ENCODE measurements around the gene GARIN1A. TPM values are rescaled to one million over a fixed set of nuclear protein-coding genes. Genes with fewer than 3 reads are reported as not detected.
"Not testable (repeated sequence)": the region's sequence is repeated elsewhere in the genome, so short reads cannot be mapped to it uniquely, and the experiment has no call there.

Gene GARIN1A
- polyA plus RNA-seq, 3 donors = 0.44 to 2.6 (median 1.6) TPM

- 79 to 89% (median 85%) methylated on average over 4 of the region's 4 CpGs for WGBS, 3 donors
Measured at GRCh38 chr7:128676665-128677064, 4.6 kb downstream of the GARIN1A start.

GRCh38 chr7:128679920-128680319 lies 7.8 kb downstream of the GARIN1A start:
- H3K27ac ChIP-seq (ENCODE audit: low read depth, low read length) = no peak overlapping the region
- 70 to 93% (median 90%) methylated on average over 6 of the region's 6 CpGs for WGBS, 3 donors

More at GRCh38 chr7:128676665-128677064, 4.6 kb downstream of the GARIN1A start:
- no peak overlapping the region for H3K27ac ChIP-seq (ENCODE audit: low read depth, low read length)

GRCh38 chr7:128681794-128682537 lies 9.9 kb downstream of the GARIN1A start:
- WGBS, 3 donors = 79 to 87% (median 84%) methylated on average over 3 of the region's 3 CpGs

GRCh38 chr7:128683270-128683669 lies 11.2 kb downstream of the GARIN1A start:
- 91 to 100% (median 100%) methylated on average over 1 of the region's 1 CpG for WGBS, 3 donors
- H3K27ac ChIP-seq (ENCODE audit: low read depth, low read length) = not testable (repeated sequence)

More at GRCh38 chr7:128681794-128682537, 9.9 kb downstream of the GARIN1A start:
- H3K27ac ChIP-seq (ENCODE audit: low read depth, low read length) = no peak overlapping the region

- WGBS, 3 donors = 75 to 83% (median 82%) methylated on average over 4 of the region's 4 CpGs
- H3K27ac ChIP-seq (ENCODE audit: low read depth, low read length) = not testable (repeated sequence)
Measured at GRCh38 chr7:128683738-128684137, 11.6 kb downstream of the GARIN1A start.

GRCh38 chr7:128687131-128687530 lies 15.0 kb downstream of the GARIN1A start:
- WGBS, 3 donors = 92 to 95% (median 95%) methylated on average over 3 of the region's 3 CpGs
- no peak overlapping the region for H3K27ac ChIP-seq (ENCODE audit: low read depth, low read length)

GRCh38 chr7:128688492-128688891 lies 16.4 kb downstream of the GARIN1A start:
- 45 to 64% (median 63%) methylated on average over 1 to 2 of the region's 5 CpGs for WGBS, 3 donors
- no peak overlapping the region for H3K27ac ChIP-seq (ENCODE audit: low read depth, low read length)

- H3K27ac ChIP-seq (ENCODE audit: low read depth, low read length) = not testable (repeated sequence)
- WGBS, 3 donors = 95 to 96% (median 96%) methylated on average over 39 to 51 of the region's 59 CpGs
Measured at GRCh38 chr7:128689161-128689935, 17.3 kb downstream of the GARIN1A start.

- no peak overlapping the region for H3K27ac ChIP-seq (ENCODE audit: low read depth, low read length)
- whole genome bisulfite sequencing, 3 donors = 75 to 82% (median 78%) methylated on average over 1 of the region's 1 CpG
Measured at GRCh38 chr7:128691227-128691626, 19.1 kb downstream of the GARIN1A start.

GRCh38 chr7:128692623-128693270 lies 20.7 kb downstream of the GARIN1A start:
- H3K27ac ChIP-seq (ENCODE audit: low read depth, low read length) = no peak overlapping the region
- WGBS, 3 donors = 63 to 68% (median 65%) methylated on average over 7 of the region's 7 CpGs

- 89 to 90% (median 90%) methylated on average over 19 of the region's 19 CpGs for WGBS, 3 donors
Measured at GRCh38 chr7:128693373-128694015, 21.4 kb downstream of the GARIN1A start.

GRCh38 chr7:128694738-128695137 lies 22.6 kb downstream of the GARIN1A start:
- WGBS, 3 donors = 33 to 62% (median 58%) methylated on average over 2 of the region's 2 CpGs
- H3K27ac ChIP-seq (ENCODE audit: low read depth, low read length) = no peak overlapping the region

More at GRCh38 chr7:128693373-128694015, 21.4 kb downstream of the GARIN1A start:
- H3K27ac ChIP-seq (ENCODE audit: low read depth, low read length) = no peak overlapping the region

- WGBS, 3 donors = 3 to 6% (median 4%) methylated on average over 35 to 37 of the region's 37 CpGs
- no peak overlapping the region for H3K27ac ChIP-seq (ENCODE audit: low read depth, low read length)
Measured at GRCh38 chr7:128697302-128697905, 25.3 kb downstream of the GARIN1A start.

GRCh38 chr7:128699196-128699712 lies 27.2 kb downstream of the GARIN1A start:
- WGBS, 3 donors = 67 to 80% (median 73%) methylated on average over 3 of the region's 3 CpGs
- H3K27ac ChIP-seq (ENCODE audit: low read depth, low read length) = no peak overlapping the region

GRCh38 chr7:128699895-128700294 lies 27.8 kb downstream of the GARIN1A start:
- 67 to 77% (median 76%) methylated on average over 1 of the region's 1 CpG for WGBS, 3 donors
- no peak overlapping the region for H3K27ac ChIP-seq (ENCODE audit: low read depth, low read length)

GRCh38 chr7:128701062-128701785 lies 29.1 kb downstream of the GARIN1A start:
- 73 to 77% (median 76%) methylated on average over 6 of the region's 6 CpGs for WGBS, 3 donors
- H3K27ac ChIP-seq (ENCODE audit: low read depth, low read length) = no peak overlapping the region

GRCh38 chr7:128703609-128704241 lies 31.6 kb downstream of the GARIN1A start:
- no peak overlapping the region for H3K27ac ChIP-seq (ENCODE audit: low read depth, low read length)
- WGBS, 3 donors = 56 to 62% (median 57%) methylated on average over 7 of the region's 7 CpGs

All from adipose tissue (tissue), 3 donors.